SK-MEL-5 (cell line): ENCODE measurements around the gene FBXW10. TPM values are rescaled to one million over a fixed set of nuclear protein-coding genes. Genes with fewer than 3 reads are reported as not detected.
"Not testable (repeated sequence)": the region's sequence is repeated elsewhere in the genome, so short reads cannot be mapped to it uniquely, and the experiment has no call there.

Experiments
- DNase-seq: peaks from one replicate; pipeline ENCODE4 v3.0.0-alpha.2; 2016; ENCODE audit warnings: low read depth, low spot score
- in situ Hi-C: cut with HindIII; loops from 2 replicates; pipeline ENCODE4 v1.10.0; 2016; ENCODE audit warnings: low sequenced_read_pairs, high pct_unique_total_duplicates, low pct_unique_long_range_greater_than_20kb
- polyA plus RNA-seq, 2 experiments: library from polyadenylated mRNA; depleted of rRNA; stranded (reverse); fragments of >200 nt; gene quantifications; 2 replicates each; pipeline ENCODE4 v1.2.3, GENCODE V29; 2015
- total RNA-seq: library from RNA; depleted of rRNA; stranded (reverse); fragments of >200 nt; shearing (Covaris generic); gene quantifications from 2 replicates; pipeline ENCODE4 v1.2.3, GENCODE V29; 2014; rRNA removed

FBXW10 gene
- not detected in 2 replicates for total RNA-seq
- not detected in 2 replicates for polyA plus RNA-seq (2015; cell fraction: cytosol; rRNA removed)
- polyA plus RNA-seq (2015; cell fraction: nucleus; rRNA removed), result 1.4 TPM in 1 of 2 replicates, not detected in the other

GRCh38 chr17:18743699-18744421 is at the start of gene FBXW10:
Gene FBXW10 (plus strand): TSS chr17:18744054. CDS start chr17:18744245, 191 bp downstream.
- DNase-seq, in situ Hi-C loops: not testable (repeated sequence)

- in situ Hi-C loops, DNase-seq: not testable (repeated sequence)
These were observed 48.7 kb upstream of the FBXW10 start for GRCh38 chr17:18695143-18695542.

GRCh38 chr17:18698473-18699103 is 45.3 kb upstream of the FBXW10 start:
- in situ Hi-C loops, result not testable (repeated sequence)
- peak; percentile 46 for DNase-seq

GRCh38 chr17:18705955-18706354 is 37.9 kb upstream of the FBXW10 start:
- in situ Hi-C loops, result not testable (repeated sequence)
- DNase-seq, result peak; percentile 73

GRCh38 chr17:18708215-18708614 is 35.6 kb upstream of the FBXW10 start:
- DNase-seq, in situ Hi-C loops: not testable (repeated sequence)

GRCh38 chr17:18712354-18712999 is 31.4 kb upstream of the FBXW10 start:
- peak; percentile 69 for DNase-seq
- in situ Hi-C loops, result not testable (repeated sequence)

GRCh38 chr17:18718643-18719427 is 25.0 kb upstream of the FBXW10 start:
- DNase-seq, in situ Hi-C loops: not testable (repeated sequence)

- DNase-seq, in situ Hi-C loops: not testable (repeated sequence)
These were observed 24.3 kb upstream of the FBXW10 start for GRCh38 chr17:18719428-18720110.

GRCh38 chr17:18721775-18722547 is 21.9 kb upstream of the FBXW10 start:
- in situ Hi-C loops, DNase-seq: not testable (repeated sequence)

GRCh38 chr17:18722612-18723011 is 21.2 kb upstream of the FBXW10 start:
- DNase-seq, result not testable (repeated sequence)

GRCh38 chr17:18723509-18723908 is 20.3 kb upstream of the FBXW10 start:
- DNase-seq, in situ Hi-C loops: not testable (repeated sequence)

More at GRCh38 chr17:18722612-18723011, 21.2 kb upstream of the FBXW10 start:
- in situ Hi-C loops, result not testable (repeated sequence)

- in situ Hi-C loops, DNase-seq: not testable (repeated sequence)
These were observed 11.4 kb upstream of the FBXW10 start for GRCh38 chr17:18732438-18732837.

- DNase-seq, in situ Hi-C loops: not testable (repeated sequence)
These were observed 10.5 kb upstream of the FBXW10 start for GRCh38 chr17:18733350-18733749.

- in situ Hi-C loops, DNase-seq: not testable (repeated sequence)
These were observed 4.0 kb upstream of the FBXW10 start for GRCh38 chr17:18739616-18740391.

GRCh38 chr17:18741228-18741627 is 2.6 kb upstream of the FBXW10 start:
- in situ Hi-C loops, result not testable (repeated sequence)

More at GRCh38 chr17:18741228-18741627, 2.6 kb upstream of the FBXW10 start:
- not testable (repeated sequence) for DNase-seq
